IMR-90 (cell line): ENCODE measurements around the gene TNS3. TPM values are rescaled to one million over a fixed set of nuclear protein-coding genes. Genes with fewer than 3 reads are reported as not detected.

ENCODE experiments used
- ATAC-seq: fragments of 200-7000 bp; cut with Tn5 transposase; 2 replicates; pipeline ENCODE4 v1.9.1; 2020; ENCODE audit warnings: low read depth, mild to moderate bottlenecking, moderate library complexity
- BruUV-seq: library from RNA; stranded (reverse); fragments of 400-500 nt; replicated peaks from 2 replicates; lab custom pipeline; 2021; lab: Mats Ljungman, UMichigan
- CTCF ChIA-PET: fragments of 300-600 bp; formaldehyde crosslinking; extraction: SDS; loops from one replicate; lab custom pipeline; 2021; ENCODE audit warnings: antibody characterized with exemption; lab: Yijun Ruan, JAX
- POLR2A ChIA-PET: fragments of 300-600 bp; sonication (Branson Sonifier 250); formaldehyde crosslinking; loops from one replicate; lab custom pipeline; 2022; ENCODE audit warnings: antibody characterized with exemption; ENCODE audit not compliant: unreplicated experiment; lab: Charles Lee
- DNase-seq: peaks from one replicate; pipeline ENCODE4 v3.0.0; 2013
- H2AFZ ChIP-seq: replicated peaks from 2 replicates; pipeline ENCODE3; 2013; ENCODE audit warnings: low read length, mild to moderate bottlenecking; ENCODE audit not compliant: poor library complexity
- H2AK5ac ChIP-seq: 2 replicates; pipeline ENCODE4 v1.6.1; 2013; ENCODE audit warnings: low read depth, low read length, inconsistent platforms
- H2AK9ac ChIP-seq: replicated peaks from 2 replicates; pipeline ENCODE3; 2013; ENCODE audit warnings: mild to moderate bottlenecking, low read depth, low read length, moderate library complexity; ENCODE audit not compliant: poor library complexity
- H2BK120ac ChIP-seq: 2 replicates; pipeline ENCODE4 v1.6.1; 2013; ENCODE audit warnings: low read depth, low read length, inconsistent platforms
- H2BK15ac ChIP-seq: 3 replicates; pipeline ENCODE4 v1.6.1; 2013; ENCODE audit warnings: low read depth, low read length, inconsistent platforms
- H2BK20ac ChIP-seq: 2 replicates; pipeline ENCODE4 v1.6.1; 2013; ENCODE audit warnings: low read depth, mild to moderate bottlenecking, inconsistent platforms, low read length, moderate library complexity
- H2BK5ac ChIP-seq: 2 replicates; pipeline ENCODE4 v1.6.1; 2013; ENCODE audit warnings: mild to moderate bottlenecking, low read depth, low read length, inconsistent platforms; ENCODE audit not compliant: poor library complexity, severe bottlenecking
- H3K14ac ChIP-seq: replicated peaks from 2 replicates; pipeline ENCODE4 v1.6.1; 2013; ENCODE audit warnings: low read depth, low read length, inconsistent platforms
- H3K18ac ChIP-seq: 2 replicates; pipeline ENCODE4 v1.6.1; 2013; ENCODE audit warnings: low read depth, low read length, control low read depth
- H3K23ac ChIP-seq: 2 replicates; pipeline ENCODE4 v1.6.1; 2013; ENCODE audit warnings: low read depth, low read length, inconsistent platforms
- H3K27ac ChIP-seq: 2 replicates; pipeline ENCODE4 v1.5.1; 2013; ENCODE audit warnings: mild to moderate bottlenecking, control low read depth, low read length; ENCODE audit not compliant: insufficient read depth
- H3K27me3 ChIP-seq: 2 replicates; pipeline ENCODE4 v1.6.1; 2013; ENCODE audit warnings: low read length; ENCODE audit not compliant: control insufficient read depth, insufficient read depth
- H3K36me3 ChIP-seq: 2 replicates; pipeline ENCODE4 v1.6.1; 2013; ENCODE audit warnings: low read length, mixed read lengths; ENCODE audit not compliant: control insufficient read depth, insufficient read depth
- H3K4ac ChIP-seq: 2 replicates; pipeline ENCODE4 v1.6.1; 2013; ENCODE audit warnings: low read depth, low read length, inconsistent platforms
- H3K4me1 ChIP-seq: 2 replicates; pipeline ENCODE4 v1.6.1; 2013; ENCODE audit warnings: low read length, mixed read lengths; ENCODE audit not compliant: control insufficient read depth, insufficient read depth
- H3K4me2 ChIP-seq: 2 replicates; pipeline ENCODE4 v1.6.1; 2013; ENCODE audit warnings: low read depth, mild to moderate bottlenecking, control low read depth, low read length, moderate library complexity
- H3K4me3 ChIP-seq: 2 replicates; pipeline ENCODE4 v1.5.1; 2013; ENCODE audit warnings: low read depth, mild to moderate bottlenecking, control low read depth, low read length, moderate library complexity; ENCODE audit not compliant: insufficient read depth
- H3K56ac ChIP-seq: 2 replicates; pipeline ENCODE4 v1.6.1; 2013; ENCODE audit warnings: low read length, inconsistent platforms; ENCODE audit not compliant: insufficient read depth; ENCODE audit errors: extremely low read depth
- H3K79me1 ChIP-seq, 2 experiments: 2 replicates each; pipeline ENCODE4 v1.6.1; 2013; ENCODE audit warnings: low read length in 2 of 2, inconsistent platforms in 1 of 2, low read depth in 1 of 2
- H3K9ac ChIP-seq: 2 replicates; pipeline ENCODE4 v1.6.1; 2013; ENCODE audit warnings: low read depth, low read length, control low read depth
- H3K9me1 ChIP-seq: 2 replicates; pipeline ENCODE4 v1.6.1; 2013; ENCODE audit warnings: low read length, inconsistent platforms; ENCODE audit not compliant: insufficient read depth
- H3K9me3 ChIP-seq: 2 replicates; pipeline ENCODE4 v1.6.1; 2013; ENCODE audit warnings: low read length; ENCODE audit not compliant: control insufficient read depth, insufficient read depth
- H4K20me1 ChIP-seq: 2 replicates; pipeline ENCODE4 v1.6.1; 2013; ENCODE audit warnings: low read length, inconsistent platforms; ENCODE audit not compliant: insufficient read depth
- H4K5ac ChIP-seq: 2 replicates; pipeline ENCODE4 v1.6.1; 2013; ENCODE audit warnings: mild to moderate bottlenecking, low read depth, low read length, control low read depth
- H4K8ac ChIP-seq, 2 experiments: 2 replicates each; pipeline ENCODE4 v1.6.1; 2013; ENCODE audit warnings: low read depth in 2 of 2, low read length in 2 of 2, control low read depth in 1 of 2, inconsistent platforms in 1 of 2
- H4K91ac ChIP-seq: 2 replicates; pipeline ENCODE4 v1.6.1; 2013; ENCODE audit warnings: low read depth, low read length, inconsistent platforms; ENCODE audit not compliant: insufficient read depth
- BHLHE40 ChIP-seq: fragments of 150-350 bp; IDR thresholded peaks from 2 replicates; pipeline ENCODE4 v1.6.1; 2016; ENCODE audit warnings: mild to moderate bottlenecking, low read depth, low read length
- NFE2L2 ChIP-seq: fragments of 150-350 bp; IDR thresholded peaks from 2 replicates; pipeline ENCODE4 v1.6.1; 2016; ENCODE audit warnings: low read depth, mild to moderate bottlenecking, low read length
- WGBS, 2 experiments: methylation state at CpG; one replicate each; pipeline versions ENCODE4 v1.1.5 to v1.1.7; 2013; ENCODE audit warnings: missing lambda C conversion rate in 2 of 2; ENCODE audit not compliant: insufficient read length in 1 of 2; ENCODE audit errors: extremely low coverage in 2 of 2; 5-methylcytosine and 5-hydroxymethylcytosine counted together
- dilution Hi-C: fragments of 300-500 bp; cut with HindIII; formaldehyde crosslinking; loops from one replicate; pipeline ENCODE4 v1.14.3; 2018; ENCODE audit warnings: low sequenced_read_pairs; ENCODE audit not compliant: unreplicated experiment
- in situ Hi-C: fragments of 300-500 bp; cut with MboI; formaldehyde crosslinking; loops from 3 replicates; pipeline ENCODE4 v1.14.3; 2019; ENCODE audit warnings: low sequenced_read_pairs, inconsistent platforms, mixed read lengths
- intact Hi-C: fragments of 100-400 bp; cut with micrococcal nuclease; formaldehyde crosslinking; loops from 2 replicates; pipeline ENCODE4 v1.10.0; 2022
- polyA plus RNA-seq, 3 experiments: library from polyadenylated mRNA; depleted of rRNA; stranded (reverse); fragments of >200 nt; gene quantifications; 2 replicates each; pipeline ENCODE4 v1.2.3, GENCODE V29; 2012; ENCODE audit warnings: low replicate concordance in 1 of 3
- total RNA-seq: library from RNA; depleted of rRNA; stranded (reverse); fragments of >200 nt; gene quantifications from 2 replicates; pipeline ENCODE4 v1.2.3, GENCODE V29; 2012

The TNS3 gene
- total and polyA plus RNA-seq, 2 of the 4 experiments (the other 2 are of a cell fraction), result 64.3 to 79.2 TPM

- H3K23ac ChIP-seq, result 0 out of 2 replicates have a peak overlapping the region, but pooled peaks have one; percentile 78
- H4K20me1 ChIP-seq, result peaks cover 50% of the 10 kb centered on the region
- H4K8ac ChIP-seq, result peak overlapping the region in 1 of 2 experiments; percentile 31; a peak in 3 of 4 replicates
- H2BK120ac ChIP-seq, result peak overlapping the region; percentile 35; the same call in 1 of the 2 replicates
- ChIA-PET POLR2A (no interaction called here), CTCF (interaction anchor here (0.6 kb wide), 1 partner anchor 1422 kb away, joined by 4 read pairs; no protein-coding TSS in a partner anchor)
- H3K56ac ChIP-seq, result no peak overlapping the region
- peak overlapping the region; percentile 80 for H4K91ac ChIP-seq
- no peak overlapping the region for H3K18ac ChIP-seq
- WGBS, 2 experiments, result 57% methylated on average over 6 of the region's 19 CpGs; no CpG with 5 or more reads in 1 of the 2 experiments
- in situ Hi-C loops (no loop called here), dilution Hi-C loops (no loop called here), intact Hi-C loops (loop anchor here (5.0 kb wide), 1 partner anchor 33 kb away; no protein-coding TSS in a partner anchor)
- DNase-seq (peak; percentile 44), ATAC-seq (no peak)
- H3K4me2 ChIP-seq, result no peak overlapping the region
- BruUV-seq, result no TSS peak
- H2BK5ac ChIP-seq, result peak overlapping the region; percentile 57
- TF ChIP-seq BHLHE40 (peak; percentile 5; the same call in 1 of the 2 replicates), NFE2L2 (no peak)
- peaks cover 12% of the 10 kb centered on the region; the same call in 1 of the 2 replicates for H3K36me3 ChIP-seq
- H3K9ac ChIP-seq, result no peak overlapping the region
- H3K4ac ChIP-seq, result peak overlapping the region; percentile 90; the same call in 1 of the 2 replicates
- H3K9me3 ChIP-seq, result no peaks in the 10 kb centered on the region
- no peak overlapping the region for H4K5ac ChIP-seq
- peak overlapping the region; percentile 77; the same call in 1 of the 2 replicates for H3K27ac ChIP-seq
- peak overlapping the region; percentile 66 for H2AK9ac ChIP-seq
- H3K79me1 ChIP-seq, result peaks cover 29 to 92% of the 10 kb centered on the region in 2 experiments
- H2AK5ac ChIP-seq, result peak overlapping the region; percentile 41; the same call in 1 of the 2 replicates
- peak overlapping the region; percentile 66 for H2AFZ ChIP-seq
- H2BK15ac ChIP-seq, result 0 out of 3 replicates have a peak overlapping the region, but pooled peaks have one; percentile 17
- no peaks in the 10 kb centered on the region for H3K27me3 ChIP-seq
- H3K9me1 ChIP-seq, result peaks cover 54% of the 10 kb centered on the region
- H3K14ac ChIP-seq, result peak overlapping the region; percentile 82
- H3K4me1 ChIP-seq, result peaks cover 53% of the 10 kb centered on the region
- no peak overlapping the region for H3K4me3 ChIP-seq
- H2BK20ac ChIP-seq, result 0 out of 2 replicates have a peak overlapping the region, but pooled peaks have one; percentile 8
Observed at GRCh38 chr7:47329320-47329926, 252.5 kb downstream of the TNS3 start.
